Stimulated activated CD8-positive, alpha-beta memory T cell treated with anti-CD3 and anti-CD28 coated beads, Interleukin-7, amount 100 ng/mL, for 48 hours (primary cell): ENCODE data around the gene SRSF4.
"Not testable (repeated sequence)": the region's sequence is repeated elsewhere in the genome, so short reads cannot be mapped to it uniquely, and the experiment has no call there.

Source experiments
- DNase-seq, 2 donors: peaks; one replicate each; pipeline ENCODE4 v3.0.0-alpha.2; 2020; ENCODE audit warnings: low read depth in 1 of 2; ENCODE audit errors: extremely low read depth in 1 of 2

Gene SRSF4

DNA sequence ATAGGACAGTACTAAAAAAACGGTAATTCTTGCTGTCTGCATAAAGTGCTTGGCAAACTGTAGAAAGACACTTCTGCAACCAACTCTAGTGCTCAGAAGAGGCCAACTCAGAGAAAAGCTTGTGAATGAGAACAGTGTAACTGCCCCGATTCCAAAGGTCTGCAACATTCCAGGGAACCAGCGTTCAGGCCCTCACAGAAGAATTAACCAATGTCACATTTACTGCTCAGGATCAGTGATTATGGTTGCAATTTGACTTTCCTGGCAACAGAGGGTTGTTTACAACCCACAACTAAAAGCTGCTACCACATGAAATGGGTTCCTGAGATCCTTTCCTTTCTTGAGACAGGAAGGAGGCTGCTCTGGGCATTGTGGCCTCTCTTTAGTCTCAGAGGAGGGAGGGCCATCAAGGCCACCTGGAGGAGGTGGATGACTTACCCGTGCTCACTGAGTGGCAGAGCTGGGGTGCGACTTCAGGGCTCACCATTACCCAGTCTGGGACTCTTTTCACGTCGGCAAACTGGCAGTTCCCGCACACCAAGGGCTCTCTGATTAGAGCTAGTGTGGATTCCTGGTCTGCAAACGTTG, 15.3 kb downstream of the SRSF4 start:
- no peak for DNase-seq

DNA sequence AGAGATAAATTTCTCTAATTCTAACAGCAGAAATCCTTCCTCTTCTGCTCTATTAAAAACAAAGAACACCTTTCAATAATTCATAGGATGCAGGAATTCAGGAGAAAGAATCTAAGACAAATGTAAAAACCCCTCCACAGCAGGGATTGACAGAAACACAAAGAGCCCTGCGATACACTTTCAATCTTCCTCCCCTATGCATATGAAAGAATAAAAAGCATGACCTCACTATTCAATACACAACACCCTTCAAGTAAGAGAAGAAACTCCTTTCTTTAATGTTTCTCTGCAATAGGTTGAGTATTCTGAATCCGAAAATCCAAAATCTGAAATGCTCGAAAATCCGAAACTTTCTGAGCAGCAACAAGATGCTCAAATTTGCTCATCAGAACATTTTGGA, 17.1 kb downstream of the SRSF4 start:
- DNase-seq: no peak

GRCh38 chr1:29162476-29163138, 19.1 kb downstream of the SRSF4 start:
- DNase-seq: no peak

- DNase-seq: no peak
Observed at GRCh38 chr1:29162025-29162424, 19.7 kb downstream of the SRSF4 start.

- no peak for DNase-seq
Observed at GRCh38 chr1:29159773-29160172, 21.9 kb downstream of the SRSF4 start.

- no peak for DNase-seq
Observed at GRCh38 chr1:29157269-29157601, 24.5 kb downstream of the SRSF4 start.

DNA sequence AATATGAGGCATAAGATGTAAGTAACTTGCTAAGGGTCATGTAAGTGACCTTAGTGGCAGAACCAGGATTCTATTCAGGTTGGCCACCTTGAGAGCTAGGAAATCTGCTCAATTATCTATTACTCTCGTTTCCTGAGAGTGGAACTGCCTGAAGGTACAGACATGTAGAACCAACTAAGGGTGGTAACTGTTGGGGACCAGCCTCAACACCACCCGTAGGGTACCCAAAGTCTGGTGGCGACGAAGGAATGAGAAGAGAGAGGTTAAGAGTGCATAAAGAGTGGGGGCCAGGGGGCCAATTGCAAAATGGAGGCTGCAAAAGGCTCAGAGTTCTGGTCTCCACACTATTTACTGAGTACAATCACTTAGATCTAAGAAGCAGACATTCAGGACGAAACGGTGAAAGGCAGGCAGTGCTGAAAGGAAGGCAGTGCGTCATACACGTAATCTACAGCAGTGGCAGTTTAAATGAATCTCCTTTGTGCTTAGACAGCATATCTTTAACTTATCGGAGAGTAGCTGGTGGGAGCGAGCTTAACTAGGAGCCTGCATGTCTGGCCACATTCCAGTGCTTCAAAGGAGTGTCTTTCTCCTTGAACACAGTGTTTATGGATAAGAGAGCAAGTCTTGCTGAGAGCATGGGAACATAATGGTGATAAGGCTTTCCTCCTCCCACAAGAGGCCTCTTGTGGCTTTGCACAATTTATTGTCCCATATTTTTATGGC, 25.0 kb downstream of the SRSF4 start:
- no peak for DNase-seq

DNA sequence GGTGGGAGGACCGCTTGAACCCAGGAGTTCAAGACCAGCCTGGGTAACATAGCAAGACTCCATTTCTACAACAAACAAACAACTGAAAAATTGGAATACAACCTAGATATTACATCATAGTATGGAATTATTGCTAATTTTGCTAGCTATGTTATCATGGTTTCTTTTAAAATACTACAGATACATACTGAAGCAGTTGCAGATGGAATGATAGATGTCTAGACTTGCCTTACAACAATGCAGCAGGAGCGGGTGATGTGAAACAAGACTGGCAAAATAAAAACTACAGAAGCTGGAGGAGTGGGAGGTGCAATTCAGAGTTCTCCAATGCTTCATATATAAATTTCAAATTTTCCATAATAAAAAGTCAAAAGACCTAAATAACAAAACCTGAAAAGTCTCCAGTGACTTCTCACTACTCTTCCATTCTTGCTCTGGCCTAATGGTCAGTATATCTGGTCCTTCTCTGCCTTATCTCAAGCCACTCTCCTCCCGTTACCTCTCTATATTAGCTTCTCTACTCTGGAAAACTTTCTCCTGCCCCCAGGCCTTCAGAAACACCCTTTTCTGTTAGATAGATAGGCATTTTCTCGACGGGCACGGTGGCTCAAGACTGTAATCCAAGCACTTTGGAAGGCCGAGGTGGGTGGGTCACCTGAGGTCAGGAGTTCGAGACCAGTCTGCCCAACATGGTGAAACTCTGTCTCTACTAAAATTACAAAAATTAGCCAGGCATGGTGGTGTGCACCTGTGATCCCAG, 29.5 kb downstream of the SRSF4 start:
- no peak for DNase-seq

GRCh38 chr1:29150346-29150745, 31.4 kb downstream of the SRSF4 start:
- not testable (repeated sequence) for DNase-seq

GRCh38 chr1:29148656-29149491, 32.8 kb downstream of the SRSF4 start:
- no peak for DNase-seq

- no peak for DNase-seq
Observed at GRCh38 chr1:29145739-29146437, 35.8 kb downstream of the SRSF4 start.

- no peak for DNase-seq
Observed at GRCh38 chr1:29144178-29144577, 37.5 kb downstream of the SRSF4 start.

DNA sequence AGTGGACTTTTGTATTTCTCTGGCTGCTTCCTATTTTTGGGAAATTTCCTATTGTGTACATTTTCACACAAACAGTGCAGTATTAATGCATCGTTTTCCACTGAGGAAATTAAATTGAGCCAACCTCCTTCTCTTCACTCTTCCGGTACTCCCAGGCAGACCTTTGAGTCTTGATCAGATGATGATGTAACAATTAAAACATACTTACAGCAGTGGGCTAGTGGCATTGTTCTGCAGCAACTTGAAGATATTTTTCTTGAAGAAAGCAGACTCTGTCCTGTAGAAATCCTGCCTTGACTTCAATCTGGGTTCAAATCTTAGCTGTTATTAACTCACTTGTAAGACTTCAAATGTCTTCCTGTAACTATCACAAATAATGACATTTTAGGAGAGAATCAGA, 39.0 kb downstream of the SRSF4 start:
- DNase-seq: no peak

GRCh38 chr1:29136391-29136915, 45.2 kb downstream of the SRSF4 start:
- no peak for DNase-seq

GRCh38 chr1:29134695-29135028, 47.0 kb downstream of the SRSF4 start:
- DNase-seq: no peak

DNA sequence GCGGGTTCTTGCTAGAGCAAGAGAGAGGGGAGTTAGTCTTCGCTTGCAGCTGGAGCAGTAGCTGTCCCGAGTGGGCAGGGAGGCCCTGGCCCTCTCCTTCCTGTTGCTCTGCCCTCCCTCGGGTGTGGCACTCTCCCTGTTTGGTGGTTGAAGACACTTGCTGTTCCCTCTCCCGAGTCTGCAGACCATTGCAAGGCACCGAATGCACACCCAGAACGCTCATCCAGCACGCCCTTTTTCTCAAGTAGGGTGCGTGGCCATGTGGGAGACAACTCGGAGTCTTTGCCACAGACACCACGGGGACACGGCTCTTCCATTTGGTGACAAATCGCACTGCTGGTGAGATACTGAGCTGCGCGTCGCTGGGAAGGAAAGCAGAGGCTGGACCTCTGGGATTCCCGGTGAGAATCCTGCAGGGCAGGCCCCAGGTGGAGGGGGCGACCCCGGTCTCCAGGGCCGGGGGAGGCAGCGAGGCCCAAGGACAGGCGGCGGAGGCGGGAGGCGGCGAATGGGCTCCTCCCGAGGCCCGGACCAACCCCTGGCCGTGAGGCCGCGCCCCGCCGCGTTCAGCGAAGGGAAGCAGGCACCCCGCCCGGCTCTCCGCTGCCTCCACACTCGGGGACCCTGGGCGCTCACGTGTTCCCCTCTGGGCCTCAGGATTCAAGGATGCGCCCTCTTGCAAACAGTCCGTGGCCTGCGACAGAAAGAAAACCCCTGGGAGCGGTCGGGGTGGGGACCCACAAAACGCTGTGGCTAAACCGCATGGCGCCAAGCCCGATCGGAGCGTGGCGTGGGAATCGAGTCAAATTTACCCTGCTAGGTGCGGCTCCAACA, 47.6 kb downstream of the SRSF4 start:
- DNase-seq: no peak

GRCh38 chr1:29131056-29131455, 50.6 kb downstream of the SRSF4 start:
- not testable (repeated sequence) for DNase-seq

DNA sequence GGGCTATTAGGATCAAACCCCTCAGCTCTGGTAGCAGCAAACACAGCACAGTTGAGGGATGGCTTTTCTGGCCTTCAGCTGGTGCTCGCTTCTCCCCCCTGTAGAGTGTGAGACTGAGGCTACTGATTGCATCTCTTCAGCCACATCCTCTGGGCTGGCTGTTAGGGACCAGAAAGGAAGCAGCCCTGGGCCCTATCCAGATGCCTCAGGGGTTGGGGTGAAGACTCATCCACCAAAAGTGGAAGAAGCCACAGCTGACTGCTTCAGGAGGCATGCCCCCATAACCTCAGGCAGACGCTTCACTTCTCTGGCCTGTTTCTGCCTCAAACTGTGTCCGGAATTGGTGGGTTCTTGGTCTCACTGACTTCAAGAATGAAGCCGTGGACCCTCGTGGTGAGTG, 51.8 kb downstream of the SRSF4 start:
- DNase-seq: no peak

- DNase-seq: no peak
Observed at GRCh38 chr1:29128739-29129138, 53.0 kb downstream of the SRSF4 start.
